ENCODE data around the gene KMT5B.
A peak's percentile ranks its signal among the peaks of the same experiment; 100 is the strongest.
"Not testable (repeated sequence)": the region's sequence is repeated elsewhere in the genome, so short reads cannot be mapped to it uniquely, and the experiment has no call there.

Gene KMT5B

DNA sequence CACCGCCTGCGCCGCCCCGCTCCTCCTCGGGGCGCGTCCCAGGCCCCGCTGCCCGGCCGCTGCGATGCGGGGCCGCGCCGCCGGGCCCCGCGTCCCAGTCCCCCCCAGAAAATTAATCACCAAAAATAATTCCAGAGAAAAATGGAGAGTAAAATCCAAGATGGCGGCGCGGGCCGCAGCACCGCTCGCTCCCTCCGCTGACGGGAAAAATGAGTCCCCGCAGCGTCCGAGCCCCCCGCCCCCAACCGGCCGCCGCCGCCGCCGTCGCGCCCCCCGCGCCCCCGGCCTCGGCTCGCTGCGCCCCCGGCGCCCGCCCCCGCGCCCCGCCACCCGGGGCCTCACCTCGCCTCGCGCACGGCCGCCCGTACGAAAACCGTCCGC, at the start of gene KMT5B:
Gene KMT5B (minus strand): TSS at position 162 of the 381 bp plus-strand sequence. CDS start 23,220 bp downstream, outside the sequence.
- FAIRE-seq, result no peak

DNA sequence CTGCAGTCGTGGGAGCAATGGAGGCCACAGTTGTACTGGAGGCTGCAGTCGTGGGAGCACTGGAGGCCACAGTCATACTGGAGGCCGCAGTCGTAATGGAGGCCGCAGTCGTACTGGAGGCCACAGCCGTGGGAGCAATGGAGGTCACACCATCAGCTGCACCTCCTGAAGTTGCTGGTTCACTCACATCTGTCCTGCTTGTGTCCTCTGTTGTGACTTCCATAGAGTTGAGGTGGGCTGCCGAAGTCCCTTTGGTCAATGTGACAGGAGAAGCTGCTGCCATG, 49.4 kb upstream of the KMT5B start:
- no peak for FAIRE-seq

DNA sequence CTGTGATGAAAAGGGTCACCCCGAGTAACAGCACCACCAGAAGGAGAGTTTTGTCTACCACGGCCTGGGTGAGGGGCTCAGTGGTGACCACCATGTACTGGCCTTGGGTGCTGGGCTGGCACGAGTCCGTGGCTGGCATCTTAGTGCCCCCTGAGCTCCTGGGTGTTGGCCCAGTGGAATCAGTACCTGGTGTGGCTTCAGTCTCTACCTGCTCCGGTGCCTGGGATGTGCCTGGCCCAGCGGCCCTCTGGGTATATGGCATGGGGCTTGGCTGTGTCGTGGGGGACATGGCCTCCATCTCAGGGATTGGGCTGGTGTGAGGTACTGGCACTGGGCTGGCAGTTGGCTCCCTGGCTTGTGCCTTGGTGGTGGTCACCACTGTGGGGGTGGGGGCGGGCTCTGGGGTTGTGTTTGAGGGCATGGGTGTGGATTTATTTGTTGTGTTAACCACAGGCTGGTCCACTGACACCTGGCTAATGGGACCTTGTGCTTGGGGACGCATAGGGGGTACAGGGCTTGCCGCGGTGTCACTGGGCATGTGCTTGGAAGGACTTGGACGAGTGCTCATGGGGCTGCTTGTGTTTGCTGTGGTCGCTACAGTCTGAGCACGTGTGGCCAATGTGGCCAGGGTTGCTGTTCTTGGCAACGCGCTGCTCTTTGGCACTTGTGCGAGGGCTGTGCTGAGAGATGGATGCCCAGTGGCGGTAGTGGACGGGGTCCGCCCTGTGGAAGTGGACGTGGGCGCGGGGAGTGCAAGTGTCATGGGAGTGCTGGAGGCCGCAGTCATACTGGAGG, 48.9 kb upstream of the KMT5B start:
- FAIRE-seq, result no peak

DNA sequence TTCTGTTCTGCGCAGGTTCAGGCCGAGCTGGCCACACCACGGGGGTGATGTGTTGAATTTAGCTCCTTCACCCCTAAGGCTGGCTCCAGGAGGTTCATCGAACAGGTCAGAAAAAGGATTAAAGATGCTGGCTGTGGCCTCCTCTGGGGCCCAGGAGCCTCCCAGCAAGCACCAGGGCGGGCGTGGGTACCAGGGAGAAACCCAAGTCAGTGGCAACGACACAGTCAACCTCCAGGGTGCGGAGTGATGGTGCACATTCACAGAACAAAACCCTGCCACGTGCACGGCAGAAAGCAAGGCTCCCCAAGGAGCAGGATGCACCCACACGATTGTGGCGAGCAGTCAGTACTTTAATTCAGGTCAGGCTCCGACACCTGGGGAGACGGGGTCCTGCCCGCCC, 47.9 kb upstream of the KMT5B start:
- FAIRE-seq, result no peak

DNA sequence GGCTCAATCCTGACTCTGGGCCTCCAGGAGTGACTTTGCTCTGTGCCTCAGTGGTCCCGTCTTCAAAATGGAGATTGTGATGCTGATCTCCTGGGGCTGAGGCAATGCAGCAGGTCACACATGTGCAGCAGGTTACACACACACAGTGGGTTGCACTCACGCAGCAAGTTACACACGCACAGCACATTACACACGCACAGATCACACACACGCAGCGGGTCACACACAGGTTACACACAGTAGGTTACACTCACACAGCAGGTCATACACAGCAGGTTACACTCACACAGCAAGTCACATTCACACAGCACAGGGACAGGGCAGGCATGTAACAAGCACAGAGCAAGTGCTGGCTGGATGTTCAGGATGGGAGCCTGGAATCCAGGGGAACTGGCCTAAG, 47.4 kb upstream of the KMT5B start:
- FAIRE-seq, result no peak

DNA sequence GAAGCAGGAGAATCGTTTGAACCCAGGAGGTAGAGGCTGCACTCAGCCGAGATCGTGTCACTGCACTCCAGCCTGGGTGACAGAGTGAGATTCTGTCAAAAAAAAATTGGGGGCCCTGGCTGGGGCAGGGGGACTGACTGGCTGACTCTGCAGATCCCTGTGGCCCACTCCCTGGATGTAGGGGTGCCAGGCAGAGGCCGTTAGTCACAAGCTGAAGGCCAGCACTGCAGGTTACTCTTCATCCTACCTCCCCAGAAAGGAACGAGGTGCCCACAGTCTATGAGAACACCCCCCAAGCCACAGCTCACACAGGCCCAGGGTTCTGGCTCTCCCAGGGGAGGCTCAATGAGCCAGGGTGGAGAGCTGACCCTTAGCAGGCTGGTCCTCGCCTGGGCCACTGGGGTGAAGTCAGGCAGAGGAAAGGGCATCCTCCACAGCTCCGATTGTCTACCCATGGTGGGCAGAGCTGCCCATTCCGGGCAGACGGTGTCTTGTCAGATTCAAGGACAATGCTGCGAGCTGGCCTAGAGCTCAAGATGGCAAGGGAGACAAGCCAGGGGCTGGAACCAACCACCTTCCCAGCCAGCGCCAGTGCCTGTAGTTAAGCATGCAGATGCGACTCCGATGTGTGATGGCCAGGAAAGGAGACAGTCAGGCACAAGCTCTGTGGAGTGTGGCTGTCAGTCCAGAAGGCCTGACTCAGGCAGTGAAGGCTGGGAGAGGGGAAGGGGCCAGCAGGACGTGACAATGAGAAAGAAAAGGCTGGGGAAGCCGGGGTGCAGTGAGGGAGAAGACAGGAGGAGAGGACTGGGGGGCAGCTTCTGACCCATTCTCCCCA, 46.2 kb upstream of the KMT5B start:
- FAIRE-seq, result no peak

DNA sequence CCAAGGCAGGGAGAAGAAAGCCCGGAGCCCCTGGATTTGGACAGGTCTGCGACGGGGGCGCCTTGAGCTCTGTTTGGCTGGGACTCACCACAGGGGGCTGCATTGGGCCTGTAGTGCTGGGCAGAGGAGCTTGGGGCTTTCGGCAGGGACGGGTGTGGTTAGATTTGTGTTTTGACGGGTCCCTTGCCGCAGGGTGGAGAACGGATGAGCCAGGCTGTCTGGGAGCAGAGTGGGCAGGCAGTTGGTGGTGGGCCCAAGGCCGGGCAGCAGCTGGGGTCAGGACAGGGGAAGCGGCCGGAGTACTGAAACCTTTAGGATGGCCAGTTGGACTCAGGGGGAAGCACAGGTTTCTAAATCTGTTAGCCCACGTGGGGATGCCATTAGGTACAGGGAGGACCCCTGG, 45.3 kb upstream of the KMT5B start:
- no peak for FAIRE-seq

DNA sequence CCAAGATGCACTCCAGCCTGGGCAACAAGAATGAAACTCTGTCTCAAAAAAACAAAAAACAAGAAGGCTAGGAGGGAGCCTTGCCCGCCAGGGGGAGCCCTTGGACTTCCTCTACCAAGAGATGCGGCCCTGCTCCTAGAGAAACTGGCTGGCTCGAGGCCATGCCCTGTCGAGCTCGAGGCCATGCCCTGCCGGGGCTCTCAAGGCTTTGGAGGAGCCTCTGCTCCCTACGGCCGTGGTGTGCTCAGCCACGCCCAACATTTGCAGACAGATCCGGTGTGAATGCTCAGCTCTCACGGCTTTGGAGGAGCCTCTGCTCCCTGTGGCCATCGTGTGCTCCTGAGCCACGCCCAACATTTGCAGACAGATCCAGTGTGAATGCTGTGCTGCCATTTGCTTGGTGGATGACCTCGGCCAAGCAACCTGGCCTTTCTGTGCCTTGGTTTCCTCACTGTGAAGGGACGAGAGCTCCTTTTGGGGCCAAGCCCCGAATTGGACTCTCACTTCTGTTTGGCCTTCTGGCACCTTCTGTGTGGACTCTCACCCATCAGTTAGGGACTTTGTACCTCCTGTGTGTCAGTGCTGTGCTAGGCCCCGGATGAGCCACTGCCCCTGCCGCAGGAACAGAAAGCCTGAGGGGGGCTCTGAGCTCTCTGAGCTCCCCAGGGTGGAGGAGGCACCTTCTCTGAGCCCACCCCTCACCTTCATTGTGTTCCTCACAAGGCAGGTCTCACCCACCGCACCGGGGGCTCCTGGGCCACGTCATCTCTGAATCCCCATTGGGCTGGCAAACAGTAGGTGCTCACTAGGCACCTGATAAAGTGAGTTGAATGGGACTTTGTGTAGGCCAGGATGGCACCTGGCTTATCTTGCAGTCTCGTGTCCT, 44.6 kb upstream of the KMT5B start:
- peak; percentile 54 for FAIRE-seq

DNA sequence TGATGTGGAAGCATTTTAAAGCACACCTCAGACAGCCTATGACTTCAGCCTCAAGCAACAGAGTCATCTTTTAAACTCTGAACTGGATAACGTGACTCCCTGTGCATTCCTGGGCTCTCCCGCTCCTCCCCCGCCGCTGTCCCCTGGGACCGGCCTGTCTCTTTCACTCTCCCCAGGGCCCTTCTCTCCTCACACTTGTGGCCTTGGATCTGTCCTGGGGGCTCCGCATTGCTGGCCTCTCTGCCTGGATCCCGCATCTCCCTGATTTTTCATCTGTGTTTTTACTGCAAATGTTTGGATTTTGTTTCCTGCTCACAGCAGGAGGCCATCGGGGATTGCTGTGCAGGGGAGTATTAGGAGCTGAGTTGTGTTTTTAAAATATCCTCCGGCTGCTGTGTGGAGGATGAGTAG, 43.2 kb upstream of the KMT5B start:
- FAIRE-seq, result no peak

DNA sequence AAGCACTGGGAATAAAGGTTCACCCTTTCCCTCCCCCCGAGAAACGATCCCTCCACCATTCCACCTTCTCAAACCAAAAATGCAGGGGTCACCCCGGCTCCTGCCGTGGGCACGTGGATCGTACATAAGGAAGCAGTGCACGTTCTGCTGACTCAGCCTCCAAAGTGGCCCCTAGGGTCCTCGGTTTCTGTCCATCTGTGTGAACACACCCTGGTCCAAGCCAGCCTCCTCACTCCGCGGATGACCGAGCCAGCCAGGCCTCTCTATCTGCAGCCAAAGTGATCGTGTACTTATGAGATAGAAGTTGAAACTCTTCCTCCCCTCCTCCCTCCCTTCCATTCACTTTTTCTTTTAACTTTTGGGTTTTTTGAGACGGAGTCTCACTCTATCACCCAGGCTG, 42.4 kb upstream of the KMT5B start:
- FAIRE-seq, result no peak

DNA sequence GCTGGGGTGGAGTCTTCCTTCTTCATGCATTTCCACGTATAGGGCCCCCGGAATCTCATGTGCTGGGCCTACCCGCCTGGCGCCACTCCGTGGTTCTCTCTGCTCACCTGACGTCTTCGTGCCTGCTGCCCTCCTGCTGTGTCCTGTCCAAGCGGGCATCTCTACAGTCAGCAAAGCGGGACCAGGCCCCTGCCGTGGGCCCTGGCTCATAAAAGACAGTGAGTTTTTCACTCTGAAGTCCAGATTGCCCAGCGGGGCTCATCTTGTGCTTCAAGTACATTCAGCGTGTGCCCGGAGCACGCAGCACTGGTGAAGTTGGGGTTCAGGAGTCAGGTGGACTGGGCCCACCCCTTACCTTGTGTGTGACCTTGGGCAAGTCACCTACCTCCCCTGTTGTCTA, 41.3 kb upstream of the KMT5B start:
- no peak for FAIRE-seq

DNA sequence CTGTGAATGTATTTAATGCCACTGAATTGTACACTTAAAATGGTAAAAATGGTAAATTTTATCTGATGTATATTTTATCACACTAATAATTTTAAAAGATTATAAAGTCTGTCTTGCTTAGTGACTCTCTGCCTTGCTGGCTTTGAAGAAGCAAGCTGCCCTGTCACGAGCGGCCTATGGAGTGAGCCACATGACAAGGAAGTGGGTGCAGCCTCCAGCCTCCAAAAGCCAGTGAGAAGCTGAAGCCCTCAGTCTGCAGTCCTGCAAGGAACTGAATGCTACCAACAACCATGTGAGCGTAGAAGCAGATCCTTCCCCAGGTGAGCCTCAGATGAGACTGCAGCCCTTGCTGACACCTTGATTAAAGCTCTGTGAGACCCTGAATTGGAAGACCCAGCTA, 38.7 kb upstream of the KMT5B start:
- no peak for FAIRE-seq

DNA sequence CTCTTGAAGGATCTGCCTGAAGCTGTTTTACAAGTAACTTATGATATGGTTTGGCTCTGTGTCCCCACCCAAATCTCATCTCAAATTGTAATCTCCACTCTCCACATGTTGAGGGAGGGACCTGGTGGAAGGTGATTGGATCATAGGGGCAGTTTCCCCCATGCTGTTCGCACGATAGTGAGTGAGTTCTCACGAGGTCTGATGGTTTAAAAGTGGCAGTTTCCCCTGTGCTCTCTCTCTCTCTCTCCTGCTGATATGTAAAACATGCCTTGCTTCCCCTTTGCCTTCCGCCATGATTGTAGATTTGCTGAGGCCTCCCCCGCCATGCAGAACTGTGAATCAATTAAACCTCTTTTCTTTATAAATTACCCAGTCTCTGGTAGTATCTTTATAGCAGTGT, 31.8 kb upstream of the KMT5B start:
- not testable (repeated sequence) for FAIRE-seq

DNA sequence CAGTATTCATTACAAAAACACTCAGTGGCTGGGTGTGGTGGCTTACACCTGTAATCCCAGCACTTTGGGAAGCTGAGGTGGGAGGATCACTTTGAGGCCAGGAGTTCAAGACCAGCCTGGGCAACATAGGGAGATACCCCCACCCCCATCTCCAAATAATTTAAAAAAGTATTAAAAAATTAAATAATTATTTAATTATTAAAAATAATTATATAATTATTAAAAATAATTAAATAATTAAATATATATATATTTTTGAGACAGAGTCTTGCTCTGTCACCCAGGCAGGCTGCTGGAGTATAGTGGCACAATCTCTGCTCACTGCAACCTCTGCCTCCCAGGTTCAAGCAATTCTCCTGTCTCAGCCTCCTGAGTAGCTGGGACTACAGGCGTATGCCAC, 30.8 kb upstream of the KMT5B start:
- FAIRE-seq, result not testable (repeated sequence)

DNA sequence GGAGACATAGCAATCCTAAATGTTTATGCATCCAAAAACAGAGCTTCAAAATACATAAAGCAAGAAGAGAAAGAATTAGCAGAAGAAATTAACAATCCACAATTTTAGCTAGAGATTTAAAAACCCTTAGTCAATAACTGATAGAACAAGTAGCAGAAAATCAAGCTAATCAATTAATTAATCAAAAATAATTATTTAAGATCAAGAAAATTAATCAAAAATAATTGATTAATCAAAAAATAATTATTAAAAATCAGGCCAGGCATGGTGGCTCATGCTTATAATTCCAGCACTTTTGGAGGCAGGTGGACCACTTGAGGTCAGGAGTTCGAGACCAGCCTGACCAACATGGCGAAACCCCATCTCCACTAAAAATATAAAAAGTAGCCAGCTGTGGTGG, 29.5 kb upstream of the KMT5B start:
- peak; percentile 52 for FAIRE-seq

DNA sequence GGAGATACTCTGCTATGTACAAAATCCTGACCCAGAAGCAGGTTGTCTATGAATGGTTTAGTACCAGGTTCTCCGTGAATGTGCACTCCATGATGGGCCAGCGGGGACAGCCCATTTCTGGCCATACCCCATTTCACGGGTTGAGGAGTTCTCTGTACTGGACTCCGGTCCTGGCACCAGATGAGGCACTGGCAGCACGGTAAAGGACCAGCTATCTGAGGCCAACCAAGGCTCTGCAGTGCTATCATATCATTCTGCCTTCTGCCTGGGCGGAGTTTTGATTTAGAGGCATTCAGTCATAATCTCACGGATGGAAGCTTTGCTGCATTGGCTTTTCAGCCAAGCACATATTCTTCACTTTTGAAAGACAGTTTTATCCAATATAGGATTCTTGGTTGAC, 18.5 kb upstream of the KMT5B start:
- no peak for FAIRE-seq

DNA sequence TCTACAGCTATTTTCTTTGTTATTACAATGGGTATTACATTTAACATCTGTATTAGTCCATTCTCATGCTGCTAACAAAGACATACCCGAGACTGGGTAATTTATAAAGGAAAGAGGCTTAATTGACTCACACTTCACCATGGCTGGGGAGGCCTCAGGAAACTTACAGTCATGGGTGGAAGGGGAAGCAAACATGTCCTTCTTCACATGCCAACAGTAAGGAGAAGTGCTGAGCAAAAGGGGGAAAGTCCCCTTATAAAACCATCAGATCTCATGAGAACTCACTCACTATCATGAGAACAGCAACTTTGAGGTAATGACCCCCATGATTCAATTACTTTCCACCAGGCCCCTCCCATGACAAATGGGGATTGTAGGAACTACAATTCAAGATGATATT, 16.5 kb upstream of the KMT5B start:
- FAIRE-seq, result no peak

DNA sequence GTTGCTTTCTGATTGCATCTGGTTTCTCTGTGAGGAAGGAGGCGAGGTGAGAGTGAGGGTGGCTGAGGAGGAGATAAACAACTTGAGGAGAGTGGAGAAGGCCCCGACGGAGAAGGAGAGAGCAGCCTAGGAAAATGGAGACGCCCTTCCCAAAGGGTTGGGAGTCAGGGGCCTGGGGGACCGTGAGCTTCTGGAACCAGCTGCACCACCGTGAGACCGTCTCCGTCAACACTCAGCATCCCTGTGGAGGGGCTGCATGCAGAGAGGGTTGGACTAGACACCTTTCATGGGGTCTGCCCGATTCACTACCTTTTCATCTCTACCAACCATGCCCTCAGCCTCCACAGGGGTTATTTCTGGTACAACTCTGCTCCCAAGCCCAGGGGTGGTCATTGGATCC, 13.3 kb upstream of the KMT5B start:
- no peak for FAIRE-seq

DNA sequence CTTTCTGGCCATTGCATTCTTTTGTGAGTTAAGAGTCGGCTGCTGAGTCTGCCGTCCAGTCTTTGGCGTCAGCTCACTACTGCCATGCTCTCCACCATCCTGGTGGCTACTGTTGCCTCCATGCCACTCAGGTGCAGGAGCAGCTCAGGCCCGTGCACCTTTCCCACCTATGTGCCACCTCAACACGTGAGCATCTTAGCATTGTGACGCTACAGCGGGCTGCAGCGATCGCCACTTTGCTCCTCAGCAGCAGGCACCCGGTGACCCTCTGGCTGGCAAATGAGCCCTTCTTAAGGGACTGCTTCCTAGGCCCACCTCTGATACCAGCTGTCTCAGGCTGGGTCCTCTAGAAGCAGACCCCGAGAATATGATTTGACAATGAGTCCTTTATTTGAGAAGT, 11.5 kb upstream of the KMT5B start:
- no peak for FAIRE-seq

DNA sequence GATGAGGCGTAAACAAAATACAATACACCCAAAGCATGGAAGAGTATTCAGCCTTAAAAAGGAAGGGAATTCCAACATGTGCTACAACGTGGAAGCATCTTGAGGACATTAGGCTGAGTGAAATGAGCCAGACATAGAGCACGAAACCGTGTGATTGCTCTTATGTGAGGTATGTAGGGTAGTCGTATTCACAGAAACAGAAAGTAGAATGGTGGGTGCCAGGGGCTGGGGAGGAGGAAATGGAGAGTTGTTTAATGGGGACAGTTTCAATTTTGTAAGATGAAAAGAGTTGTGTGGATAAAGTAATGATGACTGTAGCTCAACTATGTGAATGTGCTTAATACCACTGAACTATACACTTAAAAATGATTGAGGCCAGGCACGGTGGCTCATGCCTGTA, 10.2 kb upstream of the KMT5B start:
- FAIRE-seq, result no peak

DNA sequence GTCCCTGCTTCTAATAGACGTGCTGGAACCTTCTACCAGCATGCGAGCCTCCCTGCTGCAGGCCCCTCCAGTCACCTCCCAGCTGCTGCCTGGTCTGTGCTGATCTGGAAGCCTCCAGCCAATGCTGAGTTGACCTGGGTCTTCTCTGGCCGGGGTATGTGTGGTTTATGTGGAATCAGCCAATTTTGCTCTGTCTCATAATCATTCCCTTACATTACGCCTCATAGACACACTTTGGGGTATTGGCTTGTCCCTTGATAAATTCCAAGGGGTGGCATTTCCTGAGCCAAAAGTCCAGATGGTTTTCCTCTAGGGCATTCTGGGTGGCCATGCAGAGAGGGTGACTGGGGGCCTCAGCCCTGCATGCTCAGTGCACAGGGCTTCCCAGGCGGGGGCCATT, 8.3 kb upstream of the KMT5B start:
- FAIRE-seq, result no peak

DNA sequence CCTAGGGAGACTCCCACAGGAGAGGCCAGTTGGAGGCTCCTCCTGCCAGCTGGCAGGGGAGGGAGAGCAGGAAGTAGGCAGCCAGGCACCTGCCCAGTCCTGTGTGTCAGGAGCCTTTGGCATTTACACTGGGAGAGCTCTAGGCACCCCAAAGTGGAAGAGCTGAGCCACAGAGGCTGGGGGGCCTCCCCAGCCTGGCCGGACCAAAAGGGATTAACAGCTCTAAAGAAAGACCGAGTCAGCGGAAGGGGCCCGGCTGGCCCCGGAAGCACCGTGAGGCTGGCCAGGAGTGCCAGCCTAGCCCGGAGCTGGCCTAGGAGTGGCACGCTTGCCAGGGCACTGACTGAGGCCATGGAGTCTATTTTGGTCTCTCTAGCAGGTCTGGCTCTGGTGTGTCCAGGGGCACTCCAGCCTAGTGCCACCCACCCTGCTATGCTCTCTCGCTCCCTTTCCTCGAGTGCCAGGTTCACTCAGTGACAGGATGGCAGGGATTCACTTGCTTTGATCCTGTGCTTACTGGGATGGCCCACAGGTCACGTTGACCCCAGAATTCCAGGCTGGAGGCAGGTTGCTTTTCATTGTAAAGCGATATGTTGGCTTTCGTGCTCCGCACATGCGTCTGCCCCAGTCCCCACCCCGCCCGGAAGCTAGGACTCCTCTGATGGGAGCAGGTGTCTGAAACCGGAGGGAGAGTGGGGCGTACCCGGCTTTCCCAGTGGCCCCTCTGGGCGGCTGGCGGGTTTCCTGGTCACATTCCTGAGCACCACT, 3.3 kb upstream of the KMT5B start:
- no peak for FAIRE-seq

Measured in A204.1 (cell line).